Endodermal cell (in vitro differentiated cells): ENCODE measurements around the gene DGKG. TPM values are rescaled to one million over a fixed set of nuclear protein-coding genes. Genes with fewer than 3 reads are reported as not detected.

Experiments used
- DNase-seq: peaks from one replicate; pipeline ENCODE4 v3.0.0-alpha.2; 2017
- H3K27ac ChIP-seq: 2 replicates; pipeline ENCODE4 v1.5.1; 2013; ENCODE audit warnings: mild to moderate bottlenecking, low read depth, low read length, moderate library complexity
- H3K27me3 ChIP-seq: 2 replicates; pipeline ENCODE4 v1.6.1; 2013; ENCODE audit warnings: mild to moderate bottlenecking, low read length, moderate library complexity; ENCODE audit not compliant: insufficient read depth, control insufficient read depth, poor library complexity, severe bottlenecking
- H3K36me3 ChIP-seq: 2 replicates; pipeline ENCODE4 v1.7.0; 2013; ENCODE audit warnings: mild to moderate bottlenecking, low read length, moderate library complexity; ENCODE audit not compliant: control insufficient read depth, insufficient read depth
- H3K4me1 ChIP-seq: one replicate; pipeline ENCODE4 v1.7.0; 2013; ENCODE audit warnings: low read length; ENCODE audit not compliant: control insufficient read depth, insufficient read depth
- H3K4me3 ChIP-seq: 2 replicates; pipeline ENCODE4 v1.5.1; 2013; ENCODE audit warnings: mild to moderate bottlenecking, low read length, moderate library complexity
- H3K9ac ChIP-seq: 2 replicates; pipeline ENCODE4 v1.6.1; 2013; ENCODE audit warnings: mild to moderate bottlenecking, low read length, moderate library complexity; ENCODE audit not compliant: poor library complexity, severe bottlenecking; ENCODE audit errors: extremely low read depth
- H3K9me3 ChIP-seq: 2 replicates; pipeline ENCODE4 v1.6.1; 2013; ENCODE audit warnings: mild to moderate bottlenecking, low read length, moderate library complexity; ENCODE audit not compliant: control insufficient read depth
- H3K27ac Mint-ChIP-seq: 2 replicates; pipeline ENCODE4 v1.8.0; 2020; ENCODE audit warnings: mixed read lengths
- H3K27me3 Mint-ChIP-seq: 2 replicates; pipeline ENCODE4 v1.8.0; 2021; ENCODE audit warnings: mild to moderate bottlenecking, mixed read lengths; ENCODE audit not compliant: insufficient read depth
- H3K36me3 Mint-ChIP-seq: 2 replicates; pipeline ENCODE4 v1.8.0; 2020; ENCODE audit warnings: low read depth, mixed read lengths
- H3K4me1 Mint-ChIP-seq: 2 replicates; pipeline ENCODE4 v1.8.0; 2020; ENCODE audit warnings: mixed read lengths
- H3K4me3 Mint-ChIP-seq: 2 replicates; pipeline ENCODE4 v1.8.0; 2020; ENCODE audit warnings: mild to moderate bottlenecking, moderate library complexity, mixed read lengths
- H3K9me3 Mint-ChIP-seq: 2 replicates; pipeline ENCODE4 v1.8.0; 2020; ENCODE audit warnings: mild to moderate bottlenecking, mixed read lengths
- WGBS, 2 experiments: methylation state at CpG; one replicate each; pipeline versions ENCODE4 v1.1.5 to v1.1.7; 2013; ENCODE audit warnings: missing lambda C conversion rate in 2 of 2, mixed read lengths in 1 of 2; ENCODE audit not compliant: insufficient coverage in 1 of 2, insufficient read length in 1 of 2; 5-methylcytosine and 5-hydroxymethylcytosine counted together
- total RNA-seq, 2 donors: library from RNA; stranded (reverse); fragmentation: NEBNext Ultra II Directional in 1 of 2; extraction: Animal tissue kit (Norgen Biotek cat#: 25700) in 1 of 2; gene quantifications; 2 replicates in 1 of 2; 3 replicates in 1 of 2; pipeline ENCODE4 v1.2.1, GENCODE V29; 2021
- TF ChIP-seq, protein P1 (sequence below): fragments of 200-600 bp; sonication (generic); conservative IDR thresholded peaks from 2 replicates; pipeline ENCODE4 v1.5.0; 2021; ENCODE audit warnings: antibody characterized with exemption, mild to moderate bottlenecking

Gene DGKG
- total RNA-seq, 2 donors from 2014 or later: 0.86 to 1.8 TPM

DNA sequence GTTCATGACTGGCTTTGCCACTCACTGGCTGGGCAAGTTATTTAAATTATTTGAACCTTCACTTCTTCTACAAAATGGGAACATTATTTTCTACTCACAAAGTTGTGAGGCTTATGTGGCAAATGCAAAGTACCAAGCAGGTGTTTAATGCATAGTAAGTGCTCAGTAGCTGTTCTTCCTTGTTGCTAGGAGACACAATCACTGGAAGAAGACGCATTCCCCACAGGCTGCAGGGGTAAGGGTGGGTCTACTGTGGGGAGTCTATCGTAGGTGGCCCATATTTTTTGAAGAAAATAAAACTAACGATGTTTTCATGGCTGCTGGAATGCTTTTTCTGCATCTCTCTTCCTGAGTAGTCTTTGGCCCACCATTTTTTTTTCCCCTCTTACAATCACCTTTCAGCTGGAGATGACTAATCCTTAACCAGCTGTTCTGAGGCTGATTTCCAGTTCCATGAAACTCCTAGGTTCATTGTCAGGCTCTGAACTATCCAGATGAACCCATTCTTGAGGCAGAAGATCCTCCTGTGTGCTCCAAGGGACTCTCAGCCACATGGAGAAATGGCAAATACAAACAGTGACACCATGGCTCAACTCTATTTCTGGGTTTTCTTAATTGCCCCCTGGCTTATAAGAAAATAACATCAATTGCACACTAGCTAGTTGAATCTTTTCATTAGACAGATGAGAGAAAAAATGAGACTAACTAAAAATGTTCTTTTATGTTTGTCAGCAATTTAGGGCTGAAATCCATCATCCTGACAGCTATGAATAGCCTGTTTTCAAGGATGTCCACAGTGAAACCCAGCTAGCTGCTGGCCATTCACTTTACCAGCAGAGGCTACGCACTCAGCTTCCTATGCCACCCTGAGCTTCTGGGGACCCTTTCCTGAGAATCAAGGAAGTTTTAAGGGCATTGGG lies 144.9 kb downstream of the DGKG start:
- no peak for DNase-seq
- Histone ChIP-seq H3K36me3 (no peaks in the 10 kb centered on the region), H3K4me3 (no peak overlapping the region), H3K27ac (no peak overlapping the region), H3K9me3 (no peaks in the 10 kb centered on the region), H3K27me3 (no peaks in the 10 kb centered on the region), H3K9ac (no peak overlapping the region), H3K4me1 (no peaks in the 10 kb centered on the region)
- TF ChIP-seq, protein P1, sequence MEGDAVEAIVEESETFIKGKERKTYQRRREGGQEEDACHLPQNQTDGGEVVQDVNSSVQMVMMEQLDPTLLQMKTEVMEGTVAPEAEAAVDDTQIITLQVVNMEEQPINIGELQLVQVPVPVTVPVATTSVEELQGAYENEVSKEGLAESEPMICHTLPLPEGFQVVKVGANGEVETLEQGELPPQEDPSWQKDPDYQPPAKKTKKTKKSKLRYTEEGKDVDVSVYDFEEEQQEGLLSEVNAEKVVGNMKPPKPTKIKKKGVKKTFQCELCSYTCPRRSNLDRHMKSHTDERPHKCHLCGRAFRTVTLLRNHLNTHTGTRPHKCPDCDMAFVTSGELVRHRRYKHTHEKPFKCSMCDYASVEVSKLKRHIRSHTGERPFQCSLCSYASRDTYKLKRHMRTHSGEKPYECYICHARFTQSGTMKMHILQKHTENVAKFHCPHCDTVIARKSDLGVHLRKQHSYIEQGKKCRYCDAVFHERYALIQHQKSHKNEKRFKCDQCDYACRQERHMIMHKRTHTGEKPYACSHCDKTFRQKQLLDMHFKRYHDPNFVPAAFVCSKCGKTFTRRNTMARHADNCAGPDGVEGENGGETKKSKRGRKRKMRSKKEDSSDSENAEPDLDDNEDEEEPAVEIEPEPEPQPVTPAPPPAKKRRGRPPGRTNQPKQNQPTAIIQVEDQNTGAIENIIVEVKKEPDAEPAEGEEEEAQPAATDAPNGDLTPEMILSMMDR: no peak
- no peak overlapping the region for H3K4me3 Mint-ChIP-seq
- 81 to 93% methylated on average over 2 to 4 of the region's 4 CpGs for WGBS, 2 experiments
- H3K27me3 Mint-ChIP-seq: no peaks in the 10 kb centered on the region
- H3K36me3 Mint-ChIP-seq: no peaks in the 10 kb centered on the region
- H3K4me1 Mint-ChIP-seq: peaks cover 3% of the 10 kb centered on the region
- no peak overlapping the region for H3K27ac Mint-ChIP-seq
- H3K9me3 Mint-ChIP-seq: no peaks in the 10 kb centered on the region

DNA sequence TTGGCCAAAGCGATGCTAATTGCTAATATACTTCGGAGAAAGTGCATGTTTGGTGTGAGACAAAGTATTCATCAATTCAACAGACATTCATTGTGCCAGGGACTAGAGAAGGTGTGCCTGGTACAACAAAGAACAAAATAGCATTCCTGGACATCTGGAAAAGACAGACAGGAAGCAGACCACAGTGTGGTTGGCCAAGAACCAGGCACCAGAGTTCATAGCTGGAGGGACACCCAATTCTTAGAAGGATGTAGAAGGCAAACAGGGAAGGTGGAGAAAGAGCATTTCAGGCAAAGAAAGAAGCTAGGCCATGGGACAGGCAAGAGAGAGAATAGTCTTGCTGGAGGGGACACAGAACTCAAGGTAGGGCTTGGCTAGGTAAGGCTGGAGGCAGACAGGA lies 147.4 kb downstream of the DGKG start:
- WGBS, 2 experiments: 100% methylated on average over 2 of the region's 2 CpGs
- H3K4me1 ChIP-seq: peaks cover 8% of the 10 kb centered on the region
- H3K27ac Mint-ChIP-seq: no peak overlapping the region

DNA sequence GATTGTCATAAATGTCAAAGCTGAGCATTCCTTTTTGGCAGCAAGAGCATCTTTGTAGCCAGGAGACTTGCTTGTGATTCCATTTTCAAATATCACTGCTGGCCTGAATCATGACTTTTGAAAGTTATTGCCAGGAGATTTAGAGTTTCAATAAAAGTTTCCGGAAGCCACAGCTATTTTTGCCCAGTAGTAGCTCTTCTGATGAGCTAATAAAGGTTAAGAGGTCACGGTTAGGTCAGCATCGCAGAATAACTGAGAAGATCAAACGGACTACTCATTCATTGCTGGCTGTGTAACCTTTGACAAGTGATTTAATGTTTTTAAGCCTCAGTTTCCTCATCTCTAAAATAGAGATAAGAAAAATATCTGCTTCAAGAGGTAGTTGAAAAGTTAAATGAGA lies 148.1 kb downstream of the DGKG start:
- H3K27ac Mint-ChIP-seq: no peak overlapping the region
- no peak for DNase-seq
- H3K9me3 ChIP-seq: no peaks in the 10 kb centered on the region
- no peak overlapping the region for H3K9ac ChIP-seq
- H3K36me3 Mint-ChIP-seq: no peaks in the 10 kb centered on the region
- H3K4me1 Mint-ChIP-seq: peaks cover 19% of the 10 kb centered on the region
- H3K4me3 Mint-ChIP-seq: no peak overlapping the region
- no peaks in the 10 kb centered on the region for H3K9me3 Mint-ChIP-seq
- H3K27me3 Mint-ChIP-seq: no peaks in the 10 kb centered on the region
- peaks cover 8% of the 10 kb centered on the region for H3K4me1 ChIP-seq
- no peaks in the 10 kb centered on the region for H3K27me3 ChIP-seq
- TF ChIP-seq, protein P1: no peak
- 90% methylated on average over 4 of the region's 4 CpGs for WGBS, 2 experiments
- H3K36me3 ChIP-seq: no peaks in the 10 kb centered on the region
- H3K27ac ChIP-seq: no peak overlapping the region
- no peak overlapping the region for H3K4me3 ChIP-seq

More for the DNA sequence above, 147.4 kb downstream of the DGKG start:
- peaks cover 14% of the 10 kb centered on the region for H3K4me1 Mint-ChIP-seq
- Histone ChIP-seq H3K9me3 (no peaks in the 10 kb centered on the region), H3K4me3 (no peak overlapping the region), H3K27me3 (no peaks in the 10 kb centered on the region), H3K9ac (no peak overlapping the region), H3K27ac (no peak overlapping the region), H3K36me3 (no peaks in the 10 kb centered on the region)
- no peaks in the 10 kb centered on the region for H3K9me3 Mint-ChIP-seq
- TF ChIP-seq, protein P1: no peak
- no peak for DNase-seq
- no peaks in the 10 kb centered on the region for H3K36me3 Mint-ChIP-seq
- no peaks in the 10 kb centered on the region for H3K27me3 Mint-ChIP-seq
- no peak overlapping the region for H3K4me3 Mint-ChIP-seq
